CD4-positive, alpha-beta T cell treated with Interleukin-17A for 4 hours (primary cell): Measurements from ENCODE around the gene KLF2.
"Not testable (repeated sequence)": the region's sequence is repeated elsewhere in the genome, so short reads cannot be mapped to it uniquely, and the experiment has no call there.

Source experiments
- DNase-seq: peaks from one replicate; pipeline ENCODE4 v3.0.0-alpha.2; 2020; ENCODE audit warnings: mixed read lengths

The KLF2 gene

GRCh38 chr19:16324384-16325160, at the start of gene KLF2:
Gene KLF2 (plus strand): TSS chr19:16324826. CDS start chr19:16324924, 98 bp downstream.
- DNase-seq = peak; percentile 94

DNA sequence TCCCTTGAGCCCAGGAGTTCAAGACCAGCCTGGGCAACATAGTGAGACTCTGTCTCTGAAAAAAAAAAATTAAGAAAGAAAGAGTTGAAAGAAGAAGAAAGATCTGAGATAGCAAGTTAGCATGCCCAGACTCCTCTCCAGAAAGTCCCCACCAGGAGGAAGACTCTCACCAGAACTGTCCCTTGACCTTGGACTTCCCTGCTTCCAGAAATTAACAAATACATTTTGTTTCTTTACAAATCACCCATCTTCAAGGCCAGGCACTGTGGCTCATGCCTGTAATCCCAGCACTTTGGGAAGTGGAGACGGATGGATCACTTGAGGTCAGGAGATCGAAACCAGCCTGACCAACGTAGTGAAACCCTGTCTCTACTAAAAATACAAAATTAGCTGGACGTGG, 44.3 kb upstream of the KLF2 start:
- no peak for DNase-seq

DNA sequence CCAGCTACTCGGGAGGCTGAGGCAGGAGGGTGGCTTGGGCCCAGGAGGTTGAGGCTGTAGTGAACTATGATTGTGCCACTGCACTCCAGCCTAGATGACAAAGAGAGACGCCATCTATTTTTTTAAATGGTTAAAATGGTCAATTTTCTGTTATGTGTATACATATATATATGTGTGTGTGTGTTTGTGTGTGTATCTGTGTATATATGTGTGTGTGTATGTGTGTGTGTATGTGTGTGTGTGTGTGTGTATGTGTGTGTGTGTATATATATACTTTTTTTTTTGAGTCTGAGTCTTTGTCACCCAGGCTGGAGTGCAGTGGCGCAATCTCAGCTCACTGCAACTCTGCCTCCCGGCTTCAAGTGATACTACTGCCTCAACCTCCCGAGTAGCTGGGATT, 42.9 kb upstream of the KLF2 start:
- DNase-seq = no peak

GRCh38 chr19:16283210-16284061, 41.2 kb upstream of the KLF2 start:
- peak; percentile 67 for DNase-seq

DNA sequence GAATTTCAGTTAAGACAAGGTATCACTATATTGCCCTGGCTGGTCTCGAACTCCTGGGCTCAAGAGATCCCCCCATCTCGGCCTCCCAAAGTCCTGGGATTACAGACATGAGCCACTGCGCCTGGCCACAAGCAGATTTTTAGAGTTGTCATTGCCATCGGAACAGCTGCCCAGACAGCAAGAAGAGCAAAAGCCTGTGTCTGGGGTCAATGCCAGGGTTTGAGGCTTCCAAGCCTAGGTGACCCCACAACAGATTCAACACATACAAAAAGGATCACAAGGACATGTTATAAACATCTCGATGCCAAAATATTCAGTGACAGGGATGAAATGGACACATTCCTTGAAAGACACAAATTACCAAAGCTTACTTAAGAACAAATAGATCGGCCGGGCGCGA, 40.1 kb upstream of the KLF2 start:
- no peak for DNase-seq

- DNase-seq = not testable (repeated sequence)
Observed at GRCh38 chr19:16285079-16285478, 39.5 kb upstream of the KLF2 start.

- no peak for DNase-seq
Observed at GRCh38 chr19:16285769-16286498, 38.7 kb upstream of the KLF2 start.

GRCh38 chr19:16288544-16288943, 36.1 kb upstream of the KLF2 start:
- peak; percentile 29 for DNase-seq

DNA sequence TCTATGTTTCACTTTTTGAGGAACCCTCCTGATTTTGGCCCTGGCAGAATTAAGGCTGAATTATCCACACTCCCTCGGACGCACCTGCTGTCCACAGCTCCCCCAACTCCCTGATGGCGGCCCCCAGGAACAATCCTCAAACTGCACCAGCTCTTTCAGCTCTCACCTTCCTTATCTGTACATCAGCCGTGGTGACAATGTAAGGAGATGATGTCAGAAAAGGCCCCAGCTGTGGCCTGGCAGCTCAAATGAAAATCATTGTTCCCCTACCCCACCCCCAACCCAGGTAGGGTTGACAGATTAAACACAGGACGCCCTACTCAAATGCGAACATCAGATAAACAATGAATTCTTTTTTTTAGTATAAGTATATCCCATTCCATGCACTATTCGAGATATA, 35.0 kb upstream of the KLF2 start:
- DNase-seq = no peak

DNA sequence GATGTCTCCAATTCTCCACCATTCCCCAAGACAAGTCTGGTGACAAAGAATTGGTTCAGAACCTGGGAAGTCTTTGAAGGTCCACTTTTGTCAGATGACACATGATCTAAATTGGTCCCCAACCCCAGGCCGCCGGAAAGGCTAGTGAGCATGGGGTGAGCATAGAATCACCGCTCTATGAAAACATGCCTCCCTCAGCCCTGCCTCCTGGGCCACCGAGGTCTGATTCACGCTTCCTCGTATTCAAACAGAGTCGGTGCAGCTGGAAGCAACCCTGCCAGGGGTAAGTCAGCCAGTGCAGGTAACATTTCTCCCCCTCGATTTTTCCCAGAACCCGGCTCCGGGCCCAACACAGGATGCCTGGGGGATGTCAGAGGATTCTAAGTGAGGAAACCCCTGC, 33.9 kb upstream of the KLF2 start:
- DNase-seq = no peak

DNA sequence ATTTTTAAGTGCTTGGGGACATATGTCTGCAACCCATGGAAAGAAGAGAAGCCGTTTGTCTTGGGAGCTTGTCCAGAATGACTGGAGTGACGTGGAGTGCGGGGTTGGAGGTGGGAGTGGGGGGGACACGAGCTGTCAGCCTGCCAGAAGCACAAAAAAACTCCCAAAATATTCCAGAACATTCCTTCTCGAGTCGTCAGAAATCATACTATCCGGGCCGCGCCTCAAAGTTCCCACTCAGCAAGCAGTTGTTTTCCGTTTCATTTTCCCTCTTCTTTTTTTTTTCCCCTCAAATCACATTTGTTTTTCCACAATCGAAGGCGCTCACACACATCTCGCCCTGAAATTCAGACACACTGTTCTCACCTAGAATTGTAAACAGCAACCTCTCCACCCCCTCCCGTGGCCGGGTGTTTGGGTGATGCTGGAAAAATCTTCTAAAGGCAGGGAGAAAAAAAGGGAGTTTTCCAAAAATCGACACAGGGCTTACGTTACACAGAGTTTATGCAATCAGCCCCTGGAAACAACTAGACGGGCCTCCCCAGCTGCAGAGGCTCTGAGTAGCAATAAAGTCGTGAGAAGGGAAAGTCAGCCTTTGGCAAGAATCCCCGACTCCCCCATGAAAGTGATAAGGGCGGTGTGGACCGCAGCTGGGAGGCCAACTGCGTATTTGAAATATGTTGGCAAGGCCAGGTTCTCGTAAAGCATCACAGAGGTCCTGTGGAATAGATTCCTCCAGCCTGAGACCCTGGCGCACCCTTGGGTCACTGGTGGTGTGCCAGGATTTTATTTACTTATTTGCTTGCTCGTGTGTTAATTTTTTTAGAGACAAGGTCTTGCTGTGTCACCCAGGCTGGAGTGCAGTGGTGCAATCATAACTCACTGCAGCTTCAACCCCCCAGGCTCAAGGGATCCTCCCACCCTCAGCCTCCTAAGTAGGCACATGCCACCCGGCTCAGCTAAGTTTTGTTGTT, 31.2 kb upstream of the KLF2 start:
- DNase-seq = no peak

GRCh38 chr19:16295057-16295456, 29.6 kb upstream of the KLF2 start:
- no peak for DNase-seq

DNA sequence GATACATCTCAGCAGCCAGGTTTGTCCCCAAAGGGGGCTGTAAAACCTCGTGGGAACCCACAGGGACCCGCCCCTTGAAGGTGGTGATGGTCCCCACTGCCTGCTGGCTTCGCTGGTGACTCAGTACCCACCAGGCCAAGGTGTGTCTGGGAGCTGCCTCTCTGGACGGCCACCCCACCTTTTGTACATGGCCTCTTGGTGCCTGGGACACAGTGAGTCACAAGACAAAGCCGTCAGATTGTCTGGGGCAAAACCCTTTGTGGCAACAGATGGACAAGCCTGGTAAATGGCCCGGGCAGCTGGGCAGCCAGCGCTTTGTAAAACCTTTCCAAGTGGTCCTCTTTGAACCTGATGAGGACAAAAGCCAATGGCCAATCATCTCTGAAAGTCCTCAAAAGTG, 27.9 kb upstream of the KLF2 start:
- no peak for DNase-seq

- DNase-seq = no peak
Observed at GRCh38 chr19:16297575-16298178, 26.9 kb upstream of the KLF2 start.

- no peak for DNase-seq
Observed at GRCh38 chr19:16298334-16298733, 26.3 kb upstream of the KLF2 start.

GRCh38 chr19:16301999-16302694, 22.5 kb upstream of the KLF2 start:
- DNase-seq = no peak

- no peak for DNase-seq
Observed at GRCh38 chr19:16303755-16304154, 20.9 kb upstream of the KLF2 start.

DNA sequence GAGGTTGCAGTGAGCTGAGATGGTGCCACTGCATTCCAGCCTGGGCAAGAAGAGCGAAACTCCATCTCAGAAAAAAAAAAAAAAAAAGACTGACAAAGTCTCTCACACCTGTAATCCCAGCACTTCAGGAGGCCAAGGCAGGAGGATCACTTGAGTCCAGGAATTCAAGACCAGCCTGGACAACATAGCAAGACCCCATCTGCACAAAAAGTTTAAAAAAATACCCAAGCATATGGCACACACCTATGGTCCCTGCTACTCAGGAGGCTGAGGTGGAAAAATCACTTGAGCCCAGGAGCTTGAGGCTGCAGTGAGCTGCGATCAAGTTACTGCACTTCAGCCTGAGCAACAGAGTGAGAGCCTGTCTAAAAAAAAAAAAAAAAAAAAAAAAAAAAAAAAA, 20.1 kb upstream of the KLF2 start:
- DNase-seq = not testable (repeated sequence)

DNA sequence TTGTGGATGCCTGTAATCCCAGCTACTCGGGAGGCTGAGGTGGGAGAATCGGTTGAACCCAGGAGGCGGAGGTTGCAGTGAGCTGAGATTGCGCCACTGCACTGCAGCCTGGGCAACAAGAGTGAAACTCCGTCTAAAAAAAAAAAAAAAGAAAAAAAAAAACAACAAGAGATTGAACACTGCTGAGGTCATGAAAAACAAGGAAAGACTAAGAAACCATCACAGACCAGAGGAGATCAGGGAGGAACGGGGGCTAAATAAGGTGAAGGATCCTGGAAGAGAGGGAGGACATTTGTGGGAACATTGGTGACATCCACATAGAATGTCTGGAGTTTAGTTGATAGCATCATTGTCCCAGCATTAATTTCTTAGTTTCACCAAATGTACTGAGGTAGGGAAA, 19.6 kb upstream of the KLF2 start:
- DNase-seq = not testable (repeated sequence)

DNA sequence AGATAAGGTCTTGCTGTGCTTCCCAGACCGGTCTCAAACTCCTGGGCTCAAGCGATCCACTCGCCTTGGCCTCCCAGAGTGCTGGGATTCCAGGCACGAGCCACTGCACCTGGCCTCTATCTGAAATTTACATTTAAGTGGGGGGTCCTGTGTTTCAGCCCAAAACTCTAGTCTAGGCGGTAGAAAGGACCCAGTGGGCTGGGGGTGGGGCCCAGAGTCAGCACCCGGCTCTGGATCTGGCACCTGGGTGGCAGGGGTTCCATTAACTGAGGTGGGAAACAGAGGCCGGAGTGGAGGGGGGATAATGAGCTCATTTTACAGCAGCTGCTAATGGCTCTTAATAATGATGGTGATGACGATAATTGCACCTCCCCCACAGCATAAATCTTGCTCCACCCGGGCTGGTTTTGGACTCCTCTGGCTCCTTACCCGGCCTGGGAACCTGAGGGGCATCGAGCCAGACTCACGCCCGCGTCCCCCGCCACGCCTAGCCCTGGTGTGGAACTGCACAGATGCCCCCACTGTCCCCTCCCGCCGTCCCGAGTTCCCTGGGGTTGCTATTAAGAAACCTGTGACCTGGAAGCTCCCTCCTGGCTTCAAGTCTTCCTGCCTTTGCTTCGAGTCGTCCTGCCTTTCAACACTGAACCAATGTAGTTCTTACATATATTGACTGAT, 17.8 kb upstream of the KLF2 start:
- no peak for DNase-seq

GRCh38 chr19:16308081-16308480, 16.5 kb upstream of the KLF2 start:
- DNase-seq = no peak
